Parathyroid adenoma (tissue), 2 donors: ENCODE results near the gene SLC10A3.

Experiments used
- H2AFZ ChIP-seq: fragments of 300-600 bp; sonication (generic); one replicate; pipeline ENCODE4 v1.7.0; 2017; ENCODE audit warnings: antibody characterized with exemption, mild to moderate bottlenecking
- H3K27ac ChIP-seq: fragments of 300-600 bp; sonication (generic); one replicate; pipeline ENCODE4 v1.7.0; 2017
- H3K27me3 ChIP-seq: fragments of 300-600 bp; sonication (generic); one replicate; pipeline ENCODE4 v1.7.0; 2017; ENCODE audit warnings: low read length; ENCODE audit not compliant: control insufficient read depth, insufficient read depth
- H3K36me3 ChIP-seq: fragments of 300-600 bp; sonication (generic); one replicate; pipeline ENCODE4 v1.7.0; 2017; ENCODE audit warnings: low read length; ENCODE audit not compliant: control insufficient read depth, insufficient read depth
- H3K4me1 ChIP-seq: fragments of 300-600 bp; sonication (generic); one replicate; pipeline ENCODE4 v1.7.0; 2017; ENCODE audit warnings: control low read depth
- H3K4me2 ChIP-seq: fragments of 300-600 bp; sonication (generic); one replicate; pipeline ENCODE4 v1.7.0; 2017; ENCODE audit warnings: low read length
- H3K4me3 ChIP-seq: fragments of 300-600 bp; sonication (generic); one replicate; pipeline ENCODE4 v1.7.0; 2017; ENCODE audit warnings: low read depth, low read length
- H3K79me2 ChIP-seq: fragments of 300-600 bp; sonication (generic); one replicate; pipeline ENCODE4 v1.7.0; 2017; ENCODE audit warnings: control low read depth
- H3K9ac ChIP-seq: fragments of 300-600 bp; sonication (generic); one replicate; pipeline ENCODE4 v1.7.0; 2017; ENCODE audit warnings: mild to moderate bottlenecking
- H3K9me3 ChIP-seq: fragments of 300-600 bp; sonication (generic); one replicate; pipeline ENCODE4 v1.7.0; 2017; ENCODE audit warnings: low read length; ENCODE audit not compliant: control insufficient read depth
- CTCF ChIP-seq: fragments of 300-600 bp; sonication (generic); IDR thresholded peaks from one replicate; pipeline ENCODE4 v1.7.0; 2017; ENCODE audit warnings: antibody characterized with exemption, mild to moderate bottlenecking
- donor health status: primary hyperparathyroidism.

Gene SLC10A3, protein sequence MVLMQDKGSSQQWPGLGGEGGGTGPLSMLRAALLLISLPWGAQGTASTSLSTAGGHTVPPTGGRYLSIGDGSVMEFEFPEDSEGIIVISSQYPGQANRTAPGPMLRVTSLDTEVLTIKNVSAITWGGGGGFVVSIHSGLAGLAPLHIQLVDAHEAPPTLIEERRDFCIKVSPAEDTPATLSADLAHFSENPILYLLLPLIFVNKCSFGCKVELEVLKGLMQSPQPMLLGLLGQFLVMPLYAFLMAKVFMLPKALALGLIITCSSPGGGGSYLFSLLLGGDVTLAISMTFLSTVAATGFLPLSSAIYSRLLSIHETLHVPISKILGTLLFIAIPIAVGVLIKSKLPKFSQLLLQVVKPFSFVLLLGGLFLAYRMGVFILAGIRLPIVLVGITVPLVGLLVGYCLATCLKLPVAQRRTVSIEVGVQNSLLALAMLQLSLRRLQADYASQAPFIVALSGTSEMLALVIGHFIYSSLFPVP

GRCh38 chrX:154490414-154491083 lies at the start of gene SLC10A3:
SLC10A3 (minus strand) TSS chrX:154490629; CDS start chrX:154488940, 1,689 bp downstream.
- Histone ChIP-seq H3K4me2 (peak within 1 kb of the TSS; percentile 81), H3K9ac (no peak within 1 kb of the TSS), H3K27me3 (no peaks in the 10 kb centered on the region), H3K27ac (peak within 1 kb of the TSS; percentile 86), H3K4me3 (peak within 1 kb of the TSS; percentile 61), H3K4me1 (no peaks in the 10 kb centered on the region), H3K79me2 (no peaks in the 10 kb centered on the region), H3K36me3 (no peaks in the 10 kb centered on the region), H2AFZ (peak within 1 kb of the TSS; percentile 77), H3K9me3 (no peaks in the 10 kb centered on the region)
- TF ChIP-seq CTCF, result no peak

GRCh38 chrX:154539077-154539476 lies 48.6 kb upstream of the SLC10A3 start:
- H3K9ac ChIP-seq, result no peak overlapping the region
- H3K36me3 ChIP-seq, result no peaks in the 10 kb centered on the region
- no peak for TF ChIP-seq CTCF
- no peak overlapping the region for H3K4me2 ChIP-seq
- no peaks in the 10 kb centered on the region for H3K79me2 ChIP-seq
- H3K27me3 ChIP-seq, result no peaks in the 10 kb centered on the region
- H3K4me3 ChIP-seq, result no peak overlapping the region
- H3K4me1 ChIP-seq, result no peaks in the 10 kb centered on the region
- no peaks in the 10 kb centered on the region for H3K9me3 ChIP-seq
- no peak overlapping the region for H3K27ac ChIP-seq
- H2AFZ ChIP-seq, result no peak overlapping the region

DNA sequence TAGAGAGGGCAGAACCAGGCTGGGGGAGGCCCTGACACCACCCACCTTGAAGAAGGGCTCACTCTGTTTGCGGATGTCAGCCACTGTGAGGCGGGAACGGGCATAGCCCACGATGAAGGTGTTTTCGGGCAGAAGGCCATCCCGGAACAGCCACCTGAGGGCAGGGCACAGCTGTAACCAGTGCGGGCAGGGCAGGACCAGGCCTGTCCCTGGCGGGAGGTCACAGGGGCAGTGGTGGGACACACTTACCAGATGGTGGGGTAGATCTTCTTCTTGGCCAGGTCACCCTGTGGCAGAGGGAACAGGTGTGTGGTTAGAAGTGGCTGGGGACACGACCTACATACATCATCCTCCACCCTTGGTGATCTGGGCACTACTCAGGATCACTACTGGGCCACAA lies 45.5 kb upstream of the SLC10A3 start:
- no peaks in the 10 kb centered on the region for H3K36me3 ChIP-seq

GRCh38 chrX:154534526-154535322 lies 44.3 kb upstream of the SLC10A3 start:
- no peak overlapping the region for H3K27ac ChIP-seq
- H3K9ac ChIP-seq, result no peak overlapping the region
- H3K4me3 ChIP-seq, result no peak overlapping the region
- no peaks in the 10 kb centered on the region for H3K27me3 ChIP-seq
- TF ChIP-seq CTCF, result peak; percentile 97
- no peak overlapping the region for H2AFZ ChIP-seq
- H3K9me3 ChIP-seq, result no peaks in the 10 kb centered on the region
- no peaks in the 10 kb centered on the region for H3K79me2 ChIP-seq
- no peak overlapping the region for H3K4me2 ChIP-seq
- no peaks in the 10 kb centered on the region for H3K36me3 ChIP-seq
- H3K4me1 ChIP-seq, result no peaks in the 10 kb centered on the region

More for the DNA sequence above, 45.5 kb upstream of the SLC10A3 start:
- Histone ChIP-seq H2AFZ (no peak overlapping the region), H3K79me2 (no peaks in the 10 kb centered on the region), H3K27ac (no peak overlapping the region), H3K4me2 (no peak overlapping the region), H3K9ac (no peak overlapping the region), H3K27me3 (no peaks in the 10 kb centered on the region), H3K9me3 (no peaks in the 10 kb centered on the region), H3K4me1 (no peaks in the 10 kb centered on the region), H3K4me3 (no peak overlapping the region)
- no peak for TF ChIP-seq CTCF
